ENCODE measurements around the gene ECI2.
"Not testable (repeated sequence)": the region's sequence is repeated elsewhere in the genome, so short reads cannot be mapped to it uniquely, and the experiment has no call there.

ECI2 gene

DNA sequence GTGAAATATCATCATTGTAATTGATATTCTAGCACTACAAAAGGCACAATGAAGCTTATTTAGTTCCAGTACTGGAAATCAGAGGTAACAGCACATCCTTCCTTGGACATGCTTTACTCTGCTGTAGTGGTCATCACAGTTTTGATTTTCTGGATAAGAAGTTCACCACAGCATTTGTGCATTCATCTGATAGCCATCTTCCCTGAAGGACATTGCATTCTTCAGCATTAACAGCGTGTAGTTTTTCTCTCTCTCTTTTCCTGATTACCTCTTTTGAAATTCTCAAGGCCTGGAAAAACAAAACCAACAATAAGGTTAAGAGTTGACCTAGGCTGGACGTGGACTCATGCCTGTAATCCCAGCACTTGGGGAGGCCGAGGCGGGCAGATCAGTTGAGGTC lies 19.6 kb downstream of the ECI2 start:
- no peaks in the 10 kb centered on the region for H3K4me1 ChIP-seq (ENCODE audit: control insufficient read depth in 1 of 2, insufficient read depth in 2 of 2, low read length in 2 of 2)
- peaks cover 0 to 3% of the 10 kb centered on the region in 2 donors for H3K9me3 ChIP-seq (ENCODE audit: control insufficient read depth in 1 of 2, low read length in 2 of 2)
- H3K4me3 ChIP-seq (ENCODE audit: low read depth in 1 of 2, low read length in 2 of 2): no peak overlapping the region
- no peak overlapping the region for H3K27ac ChIP-seq (ENCODE audit: low read length)
- no peaks in the 10 kb centered on the region for H3K27me3 ChIP-seq (ENCODE audit: low read depth, low read length)
- peaks cover 30 to 57% of the 10 kb centered on the region in 2 donors for H3K36me3 ChIP-seq (ENCODE audit: control insufficient read depth in 1 of 2, insufficient read depth in 2 of 2, low read length in 2 of 2)

DNA sequence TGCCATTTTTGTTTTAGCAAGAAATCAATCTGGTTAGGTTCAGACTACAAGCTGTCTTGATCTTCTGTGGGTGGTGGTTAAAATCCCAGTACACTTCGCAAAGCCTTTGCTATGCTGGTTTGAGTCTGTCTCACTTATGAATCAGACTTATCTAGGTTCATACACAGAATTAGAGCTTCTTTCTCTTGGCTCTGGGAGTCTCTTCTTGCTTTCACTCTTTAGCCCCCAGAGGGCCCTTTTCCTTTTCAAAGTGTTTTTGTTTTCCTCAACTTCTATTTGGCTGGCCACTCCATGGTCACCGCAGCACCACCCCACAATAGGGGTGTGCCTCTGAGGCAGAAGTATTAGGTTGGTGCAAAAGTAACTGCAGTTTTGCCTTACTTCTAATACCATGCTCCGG lies 21.3 kb downstream of the ECI2 start:
- Histone ChIP-seq H3K36me3 (ENCODE audit: control insufficient read depth in 1 of 2, insufficient read depth in 2 of 2, low read length in 2 of 2) (peaks cover 26 to 44% of the 10 kb centered on the region in 2 donors), H3K9me3 (ENCODE audit: control insufficient read depth in 1 of 2, low read length in 2 of 2) (peaks cover 0 to 3% of the 10 kb centered on the region in 2 donors), H3K4me1 (ENCODE audit: control insufficient read depth in 1 of 2, insufficient read depth in 2 of 2, low read length in 2 of 2) (peaks cover 0 to 5% of the 10 kb centered on the region in 2 donors), H3K27ac (ENCODE audit: low read length) (no peak overlapping the region), H3K4me3 (ENCODE audit: low read depth in 1 of 2, low read length in 2 of 2) (no peak overlapping the region), H3K27me3 (ENCODE audit: low read depth, low read length) (no peaks in the 10 kb centered on the region)

DNA sequence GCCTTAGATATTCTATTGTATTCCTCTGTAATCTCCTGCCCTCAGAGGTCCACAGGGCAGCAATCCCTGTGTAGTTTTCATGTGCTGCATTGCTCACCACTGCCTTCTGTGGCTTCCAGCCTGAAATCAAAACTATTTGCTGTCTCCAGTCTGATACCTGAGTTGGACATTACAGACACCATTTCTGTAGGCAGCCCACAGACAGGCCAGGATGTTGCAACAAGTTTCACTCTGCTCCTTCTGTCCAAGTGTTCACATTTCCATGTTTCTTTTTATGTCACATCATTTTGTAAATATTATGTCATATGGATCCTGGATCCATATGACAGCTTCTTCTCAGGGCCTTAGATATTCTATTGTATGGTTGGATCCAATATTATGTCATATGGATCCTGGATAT lies 21.7 kb downstream of the ECI2 start:
- Histone ChIP-seq H3K27me3 (ENCODE audit: low read depth, low read length) (no peaks in the 10 kb centered on the region), H3K27ac (ENCODE audit: low read length) (no peak overlapping the region), H3K36me3 (ENCODE audit: control insufficient read depth in 1 of 2, insufficient read depth in 2 of 2, low read length in 2 of 2) (peaks cover 22 to 40% of the 10 kb centered on the region in 2 donors), H3K9me3 (ENCODE audit: control insufficient read depth in 1 of 2, low read length in 2 of 2) (peaks cover 0 to 3% of the 10 kb centered on the region in 2 donors), H3K4me1 (ENCODE audit: control insufficient read depth in 1 of 2, insufficient read depth in 2 of 2, low read length in 2 of 2) (peaks cover 0 to 5% of the 10 kb centered on the region in 2 donors), H3K4me3 (ENCODE audit: low read depth in 1 of 2, low read length in 2 of 2) (no peak overlapping the region)

DNA sequence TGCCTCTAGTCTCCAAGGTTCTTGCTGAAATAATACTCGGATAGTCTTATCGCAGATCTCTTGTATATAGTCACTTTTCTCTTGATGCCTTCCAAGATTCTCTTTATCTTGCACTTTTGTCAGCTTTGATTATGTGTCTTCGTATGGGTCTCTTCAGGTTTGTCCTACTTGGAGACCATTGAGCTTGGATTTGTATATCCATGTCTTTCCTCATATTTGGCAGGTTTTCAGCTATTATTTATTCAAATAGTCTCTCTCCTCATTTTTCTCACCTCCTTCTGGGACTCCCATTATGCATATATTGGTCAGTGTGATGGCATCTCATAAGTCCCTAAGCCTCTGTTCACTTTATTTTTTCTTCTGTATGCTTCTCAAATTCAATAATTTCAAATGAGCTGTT lies 23.0 kb downstream of the ECI2 start:
- Histone ChIP-seq H3K36me3 (ENCODE audit: control insufficient read depth in 1 of 2, insufficient read depth in 2 of 2, low read length in 2 of 2) (peaks cover 16 to 27% of the 10 kb centered on the region in 2 donors), H3K4me3 (ENCODE audit: low read depth in 1 of 2, low read length in 2 of 2) (no peak overlapping the region), H3K9me3 (ENCODE audit: control insufficient read depth in 1 of 2, low read length in 2 of 2) (peaks cover 0 to 3% of the 10 kb centered on the region in 2 donors), H3K27me3 (ENCODE audit: low read depth, low read length) (no peaks in the 10 kb centered on the region), H3K4me1 (ENCODE audit: control insufficient read depth in 1 of 2, insufficient read depth in 2 of 2, low read length in 2 of 2) (peaks cover 0 to 5% of the 10 kb centered on the region in 2 donors), H3K27ac (ENCODE audit: low read length) (no peak overlapping the region)

DNA sequence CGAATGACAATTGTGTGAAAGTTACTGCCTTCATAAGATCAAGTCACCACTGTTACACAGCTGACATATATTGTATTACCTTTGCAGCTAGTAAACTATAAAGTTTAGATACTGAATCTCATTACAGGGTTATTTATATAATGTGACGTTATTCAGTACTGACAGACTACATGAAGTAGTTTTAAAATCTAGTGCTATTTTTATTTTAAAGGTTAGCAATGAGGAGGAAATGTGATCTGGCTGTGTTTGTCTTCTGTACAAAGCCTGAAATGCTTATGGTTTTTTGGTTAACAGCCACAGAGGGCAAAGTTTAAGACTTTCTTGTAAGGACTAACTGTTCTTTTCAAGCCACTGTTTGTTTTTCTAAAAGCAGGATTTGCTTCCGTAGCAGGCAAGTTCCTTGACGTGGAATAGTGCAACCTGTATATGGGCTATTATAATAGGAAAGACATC lies 26.0 kb downstream of the ECI2 start:
- H3K4me1 ChIP-seq (ENCODE audit: control insufficient read depth in 1 of 2, insufficient read depth in 2 of 2, low read length in 2 of 2); H3K9me3 ChIP-seq (ENCODE audit: control insufficient read depth in 1 of 2, low read length in 2 of 2); H3K4me3 ChIP-seq (ENCODE audit: low read depth in 1 of 2, low read length in 2 of 2); H3K27ac ChIP-seq (ENCODE audit: low read length); H3K36me3 ChIP-seq (ENCODE audit: control insufficient read depth in 1 of 2, insufficient read depth in 2 of 2, low read length in 2 of 2); H3K27me3 ChIP-seq (ENCODE audit: low read depth, low read length): not testable (repeated sequence)

DNA sequence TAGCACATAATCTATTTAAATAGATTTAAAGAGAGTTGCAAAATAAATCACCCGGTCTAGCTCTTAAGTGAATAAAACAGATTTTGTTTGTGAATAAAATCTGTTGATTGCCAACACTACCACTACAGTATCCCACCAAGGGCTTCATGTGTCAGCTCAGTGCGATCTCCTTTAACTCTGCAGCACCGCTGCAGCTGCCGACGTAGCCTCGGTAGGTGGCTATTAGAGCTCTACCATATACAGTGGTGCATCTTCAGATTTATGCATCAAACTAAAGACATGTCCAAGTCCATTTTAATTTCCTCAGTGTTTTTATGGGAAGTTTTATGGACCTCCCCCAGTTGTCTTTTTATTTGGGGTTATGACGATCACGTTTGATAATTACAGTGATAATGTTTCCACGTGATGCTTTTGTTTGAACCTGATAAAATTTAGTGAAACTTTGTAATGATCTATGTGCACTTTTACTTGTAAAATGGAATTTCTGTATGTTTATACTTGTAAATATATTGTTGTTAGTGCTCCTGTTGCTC lies 26.7 kb downstream of the ECI2 start:
- H3K4me3 ChIP-seq (ENCODE audit: low read depth in 1 of 2, low read length in 2 of 2): no peak overlapping the region

DNA sequence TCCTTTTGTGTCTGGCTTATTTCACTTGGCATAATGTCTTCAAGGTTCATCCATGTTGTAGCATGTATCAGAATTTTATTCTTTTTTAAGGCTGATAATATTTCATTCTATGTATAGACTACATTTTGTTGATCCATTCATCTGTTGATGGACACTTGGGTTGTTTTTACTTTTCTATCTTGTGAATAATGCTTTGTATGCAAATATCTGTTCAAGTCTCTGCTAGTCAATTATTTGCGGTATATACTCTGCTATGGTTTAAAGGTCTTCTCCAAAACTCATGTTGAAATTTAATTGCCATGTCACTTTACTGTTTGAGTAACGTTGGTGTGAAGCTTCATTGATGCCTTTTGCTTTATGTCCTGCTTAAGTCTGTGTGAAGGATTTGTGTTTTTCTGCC lies 27.5 kb downstream of the ECI2 start:
- Histone ChIP-seq H3K9me3 (ENCODE audit: control insufficient read depth in 1 of 2, low read length in 2 of 2) (peaks cover 0 to 3% of the 10 kb centered on the region in 2 donors), H3K4me3 (ENCODE audit: low read depth in 1 of 2, low read length in 2 of 2) (no peak overlapping the region), H3K4me1 (ENCODE audit: control insufficient read depth in 1 of 2, insufficient read depth in 2 of 2, low read length in 2 of 2) (peaks cover 0 to 5% of the 10 kb centered on the region in 2 donors), H3K27ac (ENCODE audit: low read length) (no peak overlapping the region), H3K36me3 (ENCODE audit: control insufficient read depth in 1 of 2, insufficient read depth in 2 of 2, low read length in 2 of 2) (no peaks in the 10 kb centered on the region), H3K27me3 (ENCODE audit: low read depth, low read length) (no peaks in the 10 kb centered on the region)

More for the DNA sequence above, 26.7 kb downstream of the ECI2 start:
- H3K36me3 ChIP-seq (ENCODE audit: control insufficient read depth in 1 of 2, insufficient read depth in 2 of 2, low read length in 2 of 2): peaks cover 0 to under 1% of the 10 kb centered on the region in 2 donors
- peaks cover 0 to 3% of the 10 kb centered on the region in 2 donors for H3K9me3 ChIP-seq (ENCODE audit: control insufficient read depth in 1 of 2, low read length in 2 of 2)
- H3K27ac ChIP-seq (ENCODE audit: low read length): no peak overlapping the region
- H3K27me3 ChIP-seq (ENCODE audit: low read depth, low read length): no peaks in the 10 kb centered on the region
- H3K4me1 ChIP-seq (ENCODE audit: control insufficient read depth in 1 of 2, insufficient read depth in 2 of 2, low read length in 2 of 2): peaks cover 0 to 5% of the 10 kb centered on the region in 2 donors

DNA sequence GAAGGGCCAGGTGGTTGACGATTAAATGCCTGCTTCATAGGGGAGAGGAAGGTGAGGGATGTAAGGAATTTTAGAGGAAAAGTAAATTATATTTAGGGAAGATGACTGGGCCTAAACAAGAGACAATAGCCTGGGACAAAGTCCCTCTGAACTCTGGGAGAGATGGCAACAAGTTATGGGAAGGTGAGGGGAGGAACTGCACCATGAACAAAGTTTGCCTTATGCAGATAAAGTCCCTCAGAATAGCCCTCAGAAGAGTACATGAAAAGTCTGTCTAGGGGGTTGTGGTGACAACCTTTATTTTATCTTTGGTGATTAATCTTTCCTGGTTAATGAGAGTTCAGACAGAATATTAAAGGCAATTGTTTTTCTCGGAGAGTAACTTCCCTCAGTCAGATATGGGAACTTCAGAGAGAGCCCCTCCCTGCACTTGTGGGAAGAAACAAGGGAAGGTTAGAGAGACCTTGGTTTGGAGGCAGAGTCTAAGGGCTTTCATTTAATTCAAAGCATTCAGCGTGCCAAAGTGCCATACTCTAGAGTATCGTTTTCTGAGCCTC lies 29.3 kb downstream of the ECI2 start:
- Histone ChIP-seq H3K36me3 (ENCODE audit: control insufficient read depth in 1 of 2, insufficient read depth in 2 of 2, low read length in 2 of 2) (no peaks in the 10 kb centered on the region), H3K4me1 (ENCODE audit: control insufficient read depth in 1 of 2, insufficient read depth in 2 of 2, low read length in 2 of 2) (peaks cover 0 to 5% of the 10 kb centered on the region in 2 donors), H3K27me3 (ENCODE audit: low read depth, low read length) (no peaks in the 10 kb centered on the region), H3K4me3 (ENCODE audit: low read depth in 1 of 2, low read length in 2 of 2) (no peak overlapping the region), H3K9me3 (ENCODE audit: control insufficient read depth in 1 of 2, low read length in 2 of 2) (no peaks in the 10 kb centered on the region), H3K27ac (ENCODE audit: low read length) (no peak overlapping the region)

DNA sequence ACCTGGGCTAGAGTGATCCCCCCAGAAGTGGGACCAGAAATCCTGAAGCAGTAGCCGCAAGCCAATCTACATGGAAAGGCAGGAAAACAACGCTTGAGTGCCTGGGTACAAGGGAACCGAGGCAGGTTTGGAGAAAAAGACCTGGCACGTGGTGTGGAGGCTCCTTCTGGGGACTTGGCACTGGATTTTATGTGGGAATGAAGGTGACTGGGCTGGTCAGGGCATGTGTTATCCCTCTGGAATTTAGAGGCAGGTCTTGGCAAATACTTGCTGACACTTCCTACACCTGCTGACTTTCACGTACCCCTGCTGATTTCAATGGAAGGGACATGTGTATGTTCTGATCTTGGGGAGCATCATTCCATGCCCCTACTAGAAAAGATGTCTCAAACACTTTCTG lies 31.4 kb downstream of the ECI2 start:
- no peaks in the 10 kb centered on the region for H3K4me1 ChIP-seq (ENCODE audit: control insufficient read depth in 1 of 2, insufficient read depth in 2 of 2, low read length in 2 of 2)

DNA sequence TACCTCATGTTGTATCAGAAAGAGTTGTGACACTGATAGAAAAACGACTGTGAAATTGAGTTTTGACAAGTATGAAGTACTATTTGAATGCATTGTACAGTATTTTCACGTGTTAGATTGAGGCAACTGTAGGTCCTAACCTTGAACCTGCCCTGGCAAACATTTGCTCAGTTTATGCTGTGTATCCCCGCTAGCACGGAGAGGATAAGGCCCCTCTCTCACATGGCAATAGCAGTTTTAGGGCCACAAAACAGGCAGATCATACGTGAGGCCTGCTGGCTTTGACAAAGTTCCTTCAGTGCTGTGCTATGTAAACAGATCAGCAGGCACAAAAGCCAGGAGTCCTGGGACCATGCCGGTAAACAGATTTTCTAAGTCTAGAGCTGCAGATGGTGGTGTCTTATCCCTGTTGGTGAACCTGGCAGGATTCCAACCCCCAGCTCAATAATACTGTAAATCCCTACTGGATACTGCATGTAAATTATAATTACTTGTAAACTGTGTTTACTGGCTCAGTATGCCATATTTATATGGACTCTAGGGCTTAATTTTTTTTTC lies 32.6 kb downstream of the ECI2 start:
- Histone ChIP-seq H3K27me3 (ENCODE audit: low read depth, low read length) (no peaks in the 10 kb centered on the region), H3K4me3 (ENCODE audit: low read depth in 1 of 2, low read length in 2 of 2) (no peak overlapping the region), H3K36me3 (ENCODE audit: control insufficient read depth in 1 of 2, insufficient read depth in 2 of 2, low read length in 2 of 2) (no peaks in the 10 kb centered on the region), H3K27ac (ENCODE audit: low read length) (no peak overlapping the region), H3K4me1 (ENCODE audit: control insufficient read depth in 1 of 2, insufficient read depth in 2 of 2, low read length in 2 of 2) (no peaks in the 10 kb centered on the region), H3K9me3 (ENCODE audit: control insufficient read depth in 1 of 2, low read length in 2 of 2) (no peaks in the 10 kb centered on the region)

More for the DNA sequence above, 31.4 kb downstream of the ECI2 start:
- no peak overlapping the region for H3K4me3 ChIP-seq (ENCODE audit: low read depth in 1 of 2, low read length in 2 of 2)
- H3K27me3 ChIP-seq (ENCODE audit: low read depth, low read length): no peaks in the 10 kb centered on the region
- H3K36me3 ChIP-seq (ENCODE audit: control insufficient read depth in 1 of 2, insufficient read depth in 2 of 2, low read length in 2 of 2): no peaks in the 10 kb centered on the region
- no peaks in the 10 kb centered on the region for H3K9me3 ChIP-seq (ENCODE audit: control insufficient read depth in 1 of 2, low read length in 2 of 2)
- H3K27ac ChIP-seq (ENCODE audit: low read length): no peak overlapping the region

DNA sequence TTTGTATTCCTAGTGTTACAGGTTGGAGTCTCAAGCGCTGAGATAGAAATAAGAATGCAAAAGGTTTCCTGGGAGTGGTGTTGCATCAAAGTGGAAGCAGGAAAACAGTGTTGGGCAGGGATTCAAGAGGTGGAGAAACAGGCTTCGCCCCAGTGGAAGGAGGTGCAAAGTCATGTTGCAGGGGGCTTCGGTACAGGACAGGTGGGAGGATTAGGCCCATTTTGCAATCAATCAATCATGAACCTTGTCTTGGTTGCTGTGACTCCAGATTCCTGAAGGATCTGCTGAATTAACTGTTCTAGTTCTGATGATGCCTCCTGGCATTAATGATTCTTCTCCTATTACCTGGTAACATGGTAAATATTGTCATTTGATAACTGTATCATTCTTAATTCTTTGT lies 34.1 kb downstream of the ECI2 start:
- Histone ChIP-seq H3K4me1 (ENCODE audit: control insufficient read depth in 1 of 2, insufficient read depth in 2 of 2, low read length in 2 of 2) (no peaks in the 10 kb centered on the region), H3K4me3 (ENCODE audit: low read depth in 1 of 2, low read length in 2 of 2) (no peak overlapping the region), H3K36me3 (ENCODE audit: control insufficient read depth in 1 of 2, insufficient read depth in 2 of 2, low read length in 2 of 2) (no peaks in the 10 kb centered on the region), H3K27me3 (ENCODE audit: low read depth, low read length) (no peaks in the 10 kb centered on the region), H3K9me3 (ENCODE audit: control insufficient read depth in 1 of 2, low read length in 2 of 2) (no peaks in the 10 kb centered on the region), H3K27ac (ENCODE audit: low read length) (no peak overlapping the region)

DNA sequence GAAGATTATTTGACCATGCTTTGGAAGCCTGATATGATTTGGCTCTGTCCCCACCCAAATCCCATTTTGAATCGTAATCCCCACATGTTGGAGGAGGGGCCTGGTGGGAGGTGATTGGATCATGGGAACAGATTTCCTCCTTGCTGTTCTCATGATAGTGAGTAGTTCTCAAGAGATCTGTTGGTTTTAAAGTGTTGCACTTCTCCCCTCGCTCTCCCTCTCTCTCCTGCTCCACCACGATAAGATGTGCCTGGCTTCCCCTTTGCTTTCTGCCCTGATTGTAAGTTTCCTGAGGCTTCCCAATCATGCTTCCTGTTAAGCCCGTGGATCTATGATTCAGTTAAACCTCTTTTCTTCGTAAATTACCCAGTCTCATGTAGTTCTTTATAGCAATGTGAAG lies 34.7 kb downstream of the ECI2 start:
- Histone ChIP-seq H3K36me3 (ENCODE audit: control insufficient read depth in 1 of 2, insufficient read depth in 2 of 2, low read length in 2 of 2) (no peaks in the 10 kb centered on the region), H3K4me1 (ENCODE audit: control insufficient read depth in 1 of 2, insufficient read depth in 2 of 2, low read length in 2 of 2) (no peaks in the 10 kb centered on the region), H3K4me3 (ENCODE audit: low read depth in 1 of 2, low read length in 2 of 2) (no peak overlapping the region), H3K9me3 (ENCODE audit: control insufficient read depth in 1 of 2, low read length in 2 of 2) (no peaks in the 10 kb centered on the region), H3K27me3 (ENCODE audit: low read depth, low read length) (no peaks in the 10 kb centered on the region), H3K27ac (ENCODE audit: low read length) (no peak overlapping the region)
